Peyer's patch (tissue), 4 donors: Measurements from ENCODE around the gene MARCHF2. TPM values are rescaled to one million over a fixed set of nuclear protein-coding genes. Genes with fewer than 3 reads are reported as not detected.

ENCODE experiments used
- DNase-seq, 3 donors: peaks; one replicate each; pipeline ENCODE4 v3.0.0-alpha.2; 2017 to 2019
- H3K27ac ChIP-seq, 4 donors: fragments of 200-600 bp; sonication (generic); one replicate each; pipeline ENCODE4 v1.5.1; 2016 to 2019
- H3K27me3 ChIP-seq, 2 donors: fragments of 200-600 bp; sonication (generic); one replicate each; pipeline ENCODE4 v1.5.1; 2019
- H3K36me3 ChIP-seq, 3 donors: fragments of 200-600 bp; sonication (generic); one replicate each; pipeline ENCODE4 v1.5.1; 2016 to 2019
- H3K4me1 ChIP-seq, 4 donors: fragments of 200-600 bp; sonication (generic); one replicate each; pipeline ENCODE4 v1.5.1; 2016 to 2019
- H3K4me3 ChIP-seq, 4 donors: fragments of 200-600 bp; sonication (generic); 1 replicate in 3 of 4; 2 replicates in 1 of 4; pipeline ENCODE4 v1.5.1; 2016 to 2019; ENCODE audit warnings: mild to moderate bottlenecking in 1 of 4
- H3K9me3 ChIP-seq, 4 donors: fragments of 200-600 bp; sonication (generic); one replicate each; pipeline ENCODE4 v1.5.1; 2016 to 2019; ENCODE audit warnings: mild to moderate bottlenecking in 1 of 4
- POLR2A ChIP-seq, 2 donors: fragments of 450-650 bp; IDR thresholded peaks; one replicate each; pipeline ENCODE4 v1.5.1; 2017; ENCODE audit warnings: antibody characterized with exemption in 2 of 2, mild to moderate bottlenecking in 2 of 2, moderate library complexity in 2 of 2
- total RNA-seq, 4 donors: library from RNA; depleted of rRNA; stranded (reverse); fragments of >200 nt; gene quantifications; one replicate each; pipeline ENCODE4 v1.1.0, GENCODE V29; 2016
- TF ChIP-seq, protein P1 (sequence below), 6 experiments: fragments of 450-650 bp in 4 of 6; fragments of 200-600 bp in 2 of 6; sonication (generic) in 1 of 6; IDR thresholded peaks; one replicate each; pipeline ENCODE4 v1.5.1; 2017 to 2019; ENCODE audit warnings: antibody characterized with exemption in 6 of 6, mild to moderate bottlenecking in 3 of 6, moderate library complexity in 1 of 6

Gene MARCHF2
- total RNA-seq, 4 donors from 2014 or later: 53.5 to 97.4 (median 68.9) TPM

DNA sequence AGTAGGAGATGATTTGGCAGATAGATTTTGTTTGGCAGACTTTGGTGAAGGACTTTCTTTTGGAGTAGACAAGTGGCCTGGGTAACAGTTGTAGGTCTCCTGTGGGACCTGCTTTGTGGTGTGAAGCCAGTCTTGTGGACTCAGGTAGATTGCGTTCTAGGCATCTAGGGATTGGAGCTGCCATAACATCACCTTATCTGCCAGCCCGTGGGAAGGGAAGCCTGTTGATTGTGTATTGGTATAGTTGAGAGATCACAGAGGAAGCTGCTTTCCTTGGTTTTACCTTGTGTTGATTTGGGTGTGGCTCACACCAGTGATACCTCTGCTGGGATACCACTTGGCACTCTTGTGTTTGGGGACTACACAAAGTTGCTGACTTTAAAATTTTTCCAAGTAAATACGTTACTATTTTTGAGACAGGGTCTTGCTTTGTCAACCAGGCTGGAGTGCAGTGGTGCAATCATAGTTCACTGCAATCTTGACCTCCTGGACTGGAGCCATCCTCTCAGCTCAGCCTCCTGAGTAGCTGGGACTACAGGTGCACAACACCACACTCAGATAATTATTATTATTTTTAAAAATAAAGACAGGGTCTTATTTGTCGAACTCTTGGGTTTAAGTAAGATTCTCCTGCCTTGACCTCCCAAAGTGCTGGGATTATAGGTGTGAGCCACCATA lies 39.5 kb downstream of the MARCHF2 start:
- no peaks in the 10 kb centered on the region for H3K9me3 ChIP-seq
- no peaks in the 10 kb centered on the region for H3K27me3 ChIP-seq
- H3K36me3 ChIP-seq: peaks cover 0 to 20% (median 0%) of the 10 kb centered on the region in 3 donors
- DNase-seq: no peak
- no peak overlapping the region for H3K27ac ChIP-seq
- no peak overlapping the region for H3K4me3 ChIP-seq
- TF ChIP-seq, protein P1, sequence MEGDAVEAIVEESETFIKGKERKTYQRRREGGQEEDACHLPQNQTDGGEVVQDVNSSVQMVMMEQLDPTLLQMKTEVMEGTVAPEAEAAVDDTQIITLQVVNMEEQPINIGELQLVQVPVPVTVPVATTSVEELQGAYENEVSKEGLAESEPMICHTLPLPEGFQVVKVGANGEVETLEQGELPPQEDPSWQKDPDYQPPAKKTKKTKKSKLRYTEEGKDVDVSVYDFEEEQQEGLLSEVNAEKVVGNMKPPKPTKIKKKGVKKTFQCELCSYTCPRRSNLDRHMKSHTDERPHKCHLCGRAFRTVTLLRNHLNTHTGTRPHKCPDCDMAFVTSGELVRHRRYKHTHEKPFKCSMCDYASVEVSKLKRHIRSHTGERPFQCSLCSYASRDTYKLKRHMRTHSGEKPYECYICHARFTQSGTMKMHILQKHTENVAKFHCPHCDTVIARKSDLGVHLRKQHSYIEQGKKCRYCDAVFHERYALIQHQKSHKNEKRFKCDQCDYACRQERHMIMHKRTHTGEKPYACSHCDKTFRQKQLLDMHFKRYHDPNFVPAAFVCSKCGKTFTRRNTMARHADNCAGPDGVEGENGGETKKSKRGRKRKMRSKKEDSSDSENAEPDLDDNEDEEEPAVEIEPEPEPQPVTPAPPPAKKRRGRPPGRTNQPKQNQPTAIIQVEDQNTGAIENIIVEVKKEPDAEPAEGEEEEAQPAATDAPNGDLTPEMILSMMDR (IDR thresholded peaks at IDR 0.05): no peak
- TF ChIP-seq POLR2A (IDR thresholded peaks at IDR 0.05): no peak
- peaks cover 0 to 75% (median 16%) of the 10 kb centered on the region in 4 donors for H3K4me1 ChIP-seq

DNA sequence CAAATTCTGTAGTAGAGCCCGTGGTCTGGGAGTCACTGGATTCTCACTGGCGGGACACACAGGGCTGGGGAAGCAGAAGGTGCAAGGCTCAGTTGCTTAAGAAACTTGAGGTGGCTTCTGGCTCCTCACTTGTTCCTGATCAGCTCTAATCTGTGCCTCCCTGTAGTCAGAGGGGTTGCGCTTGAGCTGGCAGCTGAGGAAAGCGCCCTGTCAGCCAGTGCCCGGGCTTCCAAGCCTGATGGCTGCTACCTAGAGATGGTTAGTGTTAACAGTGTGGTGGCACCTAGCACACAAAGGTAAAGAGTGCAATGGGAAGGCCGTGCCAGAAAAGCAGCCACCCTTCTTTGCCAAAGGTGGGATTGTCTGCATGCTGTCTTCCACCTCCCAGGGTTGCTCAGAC lies 40.5 kb downstream of the MARCHF2 start:
- Histone ChIP-seq H3K4me3 (no peak overlapping the region), H3K27me3 (no peaks in the 10 kb centered on the region), H3K27ac (no peak overlapping the region), H3K9me3 (no peaks in the 10 kb centered on the region), H3K4me1 (peaks cover 0 to 74% (median 13%) of the 10 kb centered on the region in 4 donors), H3K36me3 (peaks cover 0 to 20% (median 0%) of the 10 kb centered on the region in 3 donors)
- TF ChIP-seq, protein P1 (IDR thresholded peaks at IDR 0.05): no peak
- no peak for TF ChIP-seq POLR2A (IDR thresholded peaks at IDR 0.05)
- no peak for DNase-seq

DNA sequence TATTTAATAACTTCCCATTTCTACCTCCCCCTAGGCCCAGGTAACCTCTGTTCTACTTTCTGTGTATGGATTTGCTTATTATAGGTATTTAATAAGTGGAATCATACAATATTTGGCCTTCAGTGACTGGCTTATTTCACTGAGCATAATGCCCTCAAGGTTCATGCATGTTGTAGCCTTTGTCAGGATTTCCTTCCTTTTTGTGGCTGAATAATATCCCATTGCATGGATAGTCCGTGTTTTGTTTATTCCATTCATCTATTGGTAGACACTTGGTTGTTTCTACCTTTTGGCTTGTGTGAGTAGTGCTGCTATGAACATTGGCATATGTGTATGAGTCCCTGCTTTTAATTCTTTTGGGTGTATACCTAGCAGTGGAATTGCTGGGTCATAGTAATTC lies 41.1 kb downstream of the MARCHF2 start:
- H3K36me3 ChIP-seq: peaks cover 0 to 20% (median 0%) of the 10 kb centered on the region in 3 donors
- TF ChIP-seq POLR2A (IDR thresholded peaks at IDR 0.05): no peak
- TF ChIP-seq, protein P1 (IDR thresholded peaks at IDR 0.05): no peak
- DNase-seq: no peak
- H3K9me3 ChIP-seq: no peaks in the 10 kb centered on the region
- no peak overlapping the region for H3K27ac ChIP-seq
- no peak overlapping the region for H3K4me3 ChIP-seq
- no peaks in the 10 kb centered on the region for H3K27me3 ChIP-seq
- peaks cover 0 to 74% (median 14%) of the 10 kb centered on the region in 4 donors for H3K4me1 ChIP-seq

DNA sequence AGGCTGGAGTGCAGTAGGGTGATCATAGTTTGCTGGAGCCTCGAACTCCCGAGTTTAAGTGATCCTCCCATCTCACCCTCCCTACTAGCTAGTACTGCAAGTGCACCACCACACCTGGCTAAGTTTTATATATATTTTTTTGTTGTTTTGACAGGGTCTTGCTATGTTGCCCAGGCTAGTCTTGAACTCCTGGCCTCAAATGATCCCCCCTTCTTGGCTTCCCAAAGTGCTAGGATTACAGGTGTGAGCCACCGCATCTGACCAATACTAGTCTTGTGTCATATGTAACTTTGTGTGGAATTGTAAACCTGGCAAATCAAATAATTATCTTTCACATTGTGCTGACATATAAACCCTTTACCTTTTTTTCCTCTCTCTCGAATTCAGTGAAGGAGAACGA lies 41.9 kb downstream of the MARCHF2 start:
- H3K4me3 ChIP-seq: no peak overlapping the region
- no peaks in the 10 kb centered on the region for H3K9me3 ChIP-seq
- TF ChIP-seq POLR2A (IDR thresholded peaks at IDR 0.05): no peak
- TF ChIP-seq, protein P1 (IDR thresholded peaks at IDR 0.05): no peak
- DNase-seq: no peak
- peaks cover 0 to 79% (median 18%) of the 10 kb centered on the region in 4 donors for H3K4me1 ChIP-seq
- no peaks in the 10 kb centered on the region for H3K27me3 ChIP-seq
- H3K27ac ChIP-seq: no peak overlapping the region
- peaks cover 0 to 20% (median 0%) of the 10 kb centered on the region in 3 donors for H3K36me3 ChIP-seq

DNA sequence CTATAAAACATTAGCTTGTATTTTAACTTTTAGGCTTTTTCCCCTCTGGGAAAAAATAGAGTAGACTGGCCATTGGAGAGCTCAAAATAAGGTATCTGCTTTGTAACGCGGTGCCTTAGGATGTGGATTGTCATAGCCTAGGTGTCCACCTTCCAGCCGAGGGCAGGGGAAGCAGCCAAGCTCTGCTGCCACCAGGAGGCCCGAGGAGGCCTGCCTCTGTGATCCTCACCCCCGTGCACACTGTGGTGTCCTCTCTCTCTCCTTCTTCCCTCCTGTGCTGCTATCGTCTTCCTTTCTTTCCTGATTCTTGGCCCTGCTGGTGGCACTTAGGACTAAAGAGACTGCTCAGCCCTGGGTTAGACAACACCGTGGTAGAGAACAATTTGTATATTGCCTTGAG lies 43.0 kb downstream of the MARCHF2 start:
- Histone ChIP-seq H3K36me3 (peaks cover 0 to 20% (median 0%) of the 10 kb centered on the region in 3 donors), H3K9me3 (no peaks in the 10 kb centered on the region), H3K4me1 (peaks cover 0 to 78% (median 18%) of the 10 kb centered on the region in 4 donors), H3K27ac (no peak overlapping the region), H3K27me3 (no peaks in the 10 kb centered on the region), H3K4me3 (no peak overlapping the region)
- DNase-seq: no peak
- TF ChIP-seq, protein P1 (IDR thresholded peaks at IDR 0.05): no peak
- no peak for TF ChIP-seq POLR2A (IDR thresholded peaks at IDR 0.05)
